HFFc6 (cell line): ENCODE measurements around the gene MAD1L1. TPM values are rescaled to one million over a fixed set of nuclear protein-coding genes. Genes with fewer than 3 reads are reported as not detected.

Experiments
- DNase-seq: peaks from one replicate; pipeline ENCODE4 v3.0.0-alpha.2; 2018
- H3K27ac Mint-ChIP-seq: 2 replicates; pipeline ENCODE4 v1.8.0; 2020; ENCODE audit warnings: mild to moderate bottlenecking, mixed read lengths
- H3K27me3 Mint-ChIP-seq: 2 replicates; pipeline ENCODE4 v1.8.0; 2021; ENCODE audit warnings: mild to moderate bottlenecking, moderate library complexity, mixed read lengths; ENCODE audit not compliant: insufficient read depth
- H3K36me3 Mint-ChIP-seq: 2 replicates; pipeline ENCODE4 v1.8.0; 2021; ENCODE audit warnings: low read depth, mixed read lengths
- H3K4me1 Mint-ChIP-seq: 2 replicates; pipeline ENCODE4 v1.8.0; 2020; ENCODE audit warnings: low read depth, mixed read lengths
- H3K4me3 Mint-ChIP-seq: 2 replicates; pipeline ENCODE4 v1.8.0; 2020; ENCODE audit warnings: mild to moderate bottlenecking, moderate library complexity, mixed read lengths
- H3K9me3 Mint-ChIP-seq: 2 replicates; pipeline ENCODE4 v1.8.0; 2020; ENCODE audit warnings: mild to moderate bottlenecking, mixed read lengths
- CTCF ChIP-seq: fragments of 200-600 bp; sonication (generic); IDR thresholded peaks from 2 replicates; pipeline ENCODE4 v1.5.0; 2021; ENCODE audit warnings: antibody characterized with exemption, mild to moderate bottlenecking
- total RNA-seq, 6 experiments: library from RNA; stranded (reverse); fragmentation: NEBNext Ultra II Directional; extraction: Animal tissue kit (Norgen Biotek cat#: 25700); gene quantifications; 2 replicates in 1 of 6; 3 replicates in 5 of 6; pipeline ENCODE4 v1.2.3, GENCODE V29; 2021

Gene MAD1L1
- total RNA-seq, 6 experiments from 2014 or later: 34.6 to 44.8 (median 40.2) TPM

- Mint-ChIP-seq H3K27ac (no peak overlapping the region), H3K27me3 (peaks cover 2% of the 10 kb centered on the region; the same call in 1 of the 2 replicates), H3K4me1 (peaks cover 24% of the 10 kb centered on the region), H3K4me3 (no peak overlapping the region), H3K36me3 (peaks cover 12% of the 10 kb centered on the region; the same call in 1 of the 2 replicates), H3K9me3 (no peaks in the 10 kb centered on the region)
- no peak for DNase-seq
- no peak for TF ChIP-seq CTCF
Measured at GRCh38 chr7:2251841-2252771, 19.4 kb upstream of the MAD1L1 start.

- Mint-ChIP-seq H3K27ac (peak overlapping the region; percentile 59; the same call in 1 of the 2 replicates), H3K9me3 (no peaks in the 10 kb centered on the region), H3K4me3 (no peak overlapping the region), H3K4me1 (peaks cover 24% of the 10 kb centered on the region), H3K27me3 (peaks cover 2% of the 10 kb centered on the region; the same call in 1 of the 2 replicates), H3K36me3 (peaks cover 12% of the 10 kb centered on the region; the same call in 1 of the 2 replicates)
- DNase-seq: no peak
- TF ChIP-seq CTCF: no peak
Measured at GRCh38 chr7:2251381-2251780, 18.6 kb upstream of the MAD1L1 start.

GRCh38 chr7:2249744-2250323, 17.1 kb upstream of the MAD1L1 start:
- Mint-ChIP-seq H3K4me3 (peak overlapping the region; percentile 89), H3K4me1 (peaks cover 24% of the 10 kb centered on the region), H3K9me3 (no peaks in the 10 kb centered on the region), H3K27me3 (peaks cover 4% of the 10 kb centered on the region; the same call in 1 of the 2 replicates), H3K36me3 (peaks cover 7% of the 10 kb centered on the region; the same call in 1 of the 2 replicates), H3K27ac (peak overlapping the region; percentile 100)
- TF ChIP-seq CTCF: no peak
- no peak for DNase-seq

- Mint-ChIP-seq H3K27ac (peak overlapping the region; percentile 100), H3K4me3 (peak overlapping the region; percentile 89), H3K36me3 (peaks cover 7% of the 10 kb centered on the region; the same call in 1 of the 2 replicates), H3K9me3 (no peaks in the 10 kb centered on the region), H3K4me1 (peaks cover 24% of the 10 kb centered on the region), H3K27me3 (peaks cover 4% of the 10 kb centered on the region; the same call in 1 of the 2 replicates)
- peak; percentile 96 for DNase-seq
- TF ChIP-seq CTCF: peak; percentile 41
Measured at GRCh38 chr7:2248984-2249694, 16.4 kb upstream of the MAD1L1 start.
